H7 (cell line): Measurements from ENCODE around the gene ITGB3. TPM values are rescaled to one million over a fixed set of nuclear protein-coding genes. Genes with fewer than 3 reads are reported as not detected.

ENCODE experiments used
- DNase-seq: peaks from one replicate; pipeline ENCODE4 v3.0.0; 2012
- H3K27me3 ChIP-seq: 2 replicates; pipeline ENCODE4 v1.6.0; 2011; ENCODE audit warnings: mild to moderate bottlenecking, low read length; ENCODE audit not compliant: control insufficient read depth, insufficient read depth
- H3K36me3 ChIP-seq: replicated peaks from 2 replicates; pipeline ENCODE4 v1.5.1; 2011; ENCODE audit warnings: low read length; ENCODE audit not compliant: control insufficient read depth, insufficient read depth
- H3K4me3 ChIP-seq: 2 replicates; pipeline ENCODE4 v1.5.1; 2011; ENCODE audit warnings: low read depth, mild to moderate bottlenecking, control low read depth, low read length, moderate library complexity; ENCODE audit not compliant: insufficient read depth
- total RNA-seq: library from RNA; depleted of rRNA; stranded (reverse); fragments of >200 nt; shearing (Covaris generic); gene quantifications from 2 replicates; pipeline ENCODE4 v1.2.3, GENCODE V29; 2014

Gene ITGB3
- total RNA-seq, 1 experiment from 2014 or later = 0.35 TPM

DNA sequence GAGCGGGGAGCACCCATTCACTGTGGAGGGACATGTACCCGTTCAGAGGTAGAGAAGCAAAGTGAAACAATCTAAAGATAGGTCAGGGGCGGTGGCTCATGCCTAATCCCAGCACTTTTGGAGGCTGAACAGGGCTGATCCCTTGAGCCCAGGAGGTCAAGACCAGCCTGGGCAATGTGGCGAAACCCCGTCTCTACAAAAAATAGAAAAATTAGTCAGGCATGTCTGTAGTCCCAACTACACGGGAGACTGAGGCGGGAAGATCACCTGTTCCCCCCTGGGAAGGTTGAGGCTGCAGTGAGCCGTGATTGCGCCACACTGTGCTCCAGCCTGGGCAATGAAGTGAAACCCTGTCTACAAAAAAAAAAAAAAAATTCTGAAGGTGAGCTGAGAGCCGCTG is 22.8 kb upstream of the ITGB3 start:
- DNase-seq = no peak
- H3K27me3 ChIP-seq = no peaks in the 10 kb centered on the region
- no peaks in the 10 kb centered on the region for H3K36me3 ChIP-seq
- no peak overlapping the region for H3K4me3 ChIP-seq

DNA sequence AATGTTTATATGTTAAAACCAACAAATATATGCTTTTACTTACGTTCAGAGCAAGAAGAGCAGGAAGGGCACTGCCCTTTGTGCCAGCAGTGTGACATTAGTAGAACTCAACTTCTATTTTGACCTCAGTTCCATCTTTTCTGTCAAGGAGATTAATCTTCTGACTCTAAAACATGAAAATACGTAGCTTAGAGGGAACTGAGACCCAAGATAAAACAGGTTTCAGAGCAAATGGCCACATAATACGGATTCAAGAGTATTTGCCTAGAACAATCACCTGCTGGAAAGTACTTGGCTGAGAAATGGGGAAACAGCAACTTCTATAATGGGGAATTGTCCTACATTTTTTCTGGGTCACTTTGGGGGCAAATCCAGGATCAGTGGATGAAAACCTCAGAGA is 22.3 kb upstream of the ITGB3 start:
- H3K27me3 ChIP-seq = no peaks in the 10 kb centered on the region
- no peaks in the 10 kb centered on the region for H3K36me3 ChIP-seq
- DNase-seq = no peak
- H3K4me3 ChIP-seq = no peak overlapping the region

DNA sequence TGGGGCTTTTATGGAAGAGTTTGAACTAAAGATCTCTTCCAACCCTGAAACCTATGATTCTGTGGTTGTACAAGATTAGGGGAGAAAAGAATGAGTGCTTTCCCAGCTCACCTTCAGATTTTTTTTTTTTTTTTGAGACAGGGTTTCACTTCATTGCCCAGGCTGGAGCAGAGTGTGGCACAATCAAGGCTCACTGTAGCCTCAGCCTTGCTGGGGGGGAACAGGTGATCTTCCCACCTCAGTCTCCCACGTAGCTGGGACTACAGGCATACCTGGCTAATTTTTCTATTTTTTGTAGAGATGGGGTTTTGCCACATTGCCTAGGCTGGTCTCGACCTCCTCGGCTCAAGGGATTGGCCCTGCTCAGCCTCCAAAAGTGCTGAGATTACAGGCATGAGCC is 21.8 kb upstream of the ITGB3 start:
- Histone ChIP-seq H3K36me3 (no peaks in the 10 kb centered on the region), H3K27me3 (no peaks in the 10 kb centered on the region), H3K4me3 (no peak overlapping the region)
- DNase-seq = no peak

DNA sequence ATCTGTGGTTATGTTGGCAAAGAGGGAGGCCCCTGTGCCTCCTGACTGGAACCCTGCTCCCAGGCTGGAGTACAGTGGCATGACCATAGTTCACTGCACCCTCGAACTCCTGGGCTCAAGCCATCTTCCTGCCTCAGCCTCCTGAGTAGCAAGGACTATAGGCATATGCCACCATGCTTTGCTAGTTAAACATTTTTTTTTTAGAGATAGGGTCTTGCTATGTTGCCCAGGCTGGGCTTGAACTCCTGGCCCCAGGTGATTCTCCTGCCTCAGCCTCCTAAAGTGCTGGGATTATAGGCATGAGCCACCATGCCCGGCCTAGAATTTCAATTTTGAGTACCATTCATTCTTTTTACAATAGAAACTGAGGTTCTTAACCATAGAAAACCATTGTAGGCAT is 21.2 kb upstream of the ITGB3 start:
- H3K36me3 ChIP-seq = no peaks in the 10 kb centered on the region
- no peak for DNase-seq
- H3K4me3 ChIP-seq = no peak overlapping the region
- no peaks in the 10 kb centered on the region for H3K27me3 ChIP-seq

DNA sequence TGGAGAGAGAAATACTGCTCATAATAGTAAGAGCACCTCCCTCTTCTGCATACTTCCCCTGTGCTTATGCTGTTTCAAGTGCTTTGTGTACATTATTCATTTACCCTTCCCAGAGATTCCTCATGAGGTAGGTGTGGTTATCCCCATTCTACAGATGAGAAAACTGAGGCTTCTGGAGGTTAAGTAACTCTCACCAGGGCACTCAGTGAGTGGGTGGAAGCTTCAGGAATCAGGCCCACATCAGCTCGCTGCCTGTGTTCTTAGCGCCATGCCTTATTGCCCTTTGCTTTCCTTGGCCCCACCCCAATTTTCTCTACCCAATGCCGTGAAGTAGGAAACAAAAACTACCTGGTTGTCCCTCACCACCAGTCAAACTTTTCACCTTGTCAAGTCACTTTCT is 18.1 kb upstream of the ITGB3 start:
- Histone ChIP-seq H3K27me3 (no peaks in the 10 kb centered on the region), H3K4me3 (no peak overlapping the region), H3K36me3 (no peaks in the 10 kb centered on the region)
- no peak for DNase-seq

DNA sequence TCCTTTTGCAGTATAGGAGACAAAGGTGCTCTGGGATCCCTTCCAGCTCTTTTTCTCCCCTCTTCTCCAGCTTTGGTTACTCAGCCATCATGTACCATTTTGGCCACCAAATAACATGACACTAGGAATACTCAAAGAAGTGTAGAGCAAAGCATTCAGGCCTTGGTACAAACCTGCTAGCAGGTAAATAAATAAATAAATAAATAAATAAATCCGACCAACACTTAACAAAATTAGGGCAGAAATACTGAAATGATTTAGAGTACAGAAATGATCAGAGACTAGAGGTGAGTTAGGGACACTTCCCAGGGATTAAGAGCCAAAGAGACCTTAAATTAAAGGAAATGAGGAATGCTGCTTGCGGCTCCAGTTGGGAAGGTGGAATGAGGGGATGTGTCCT is 17.7 kb upstream of the ITGB3 start:
- Histone ChIP-seq H3K4me3 (no peak overlapping the region), H3K27me3 (no peaks in the 10 kb centered on the region), H3K36me3 (no peaks in the 10 kb centered on the region)
- DNase-seq = no peak

DNA sequence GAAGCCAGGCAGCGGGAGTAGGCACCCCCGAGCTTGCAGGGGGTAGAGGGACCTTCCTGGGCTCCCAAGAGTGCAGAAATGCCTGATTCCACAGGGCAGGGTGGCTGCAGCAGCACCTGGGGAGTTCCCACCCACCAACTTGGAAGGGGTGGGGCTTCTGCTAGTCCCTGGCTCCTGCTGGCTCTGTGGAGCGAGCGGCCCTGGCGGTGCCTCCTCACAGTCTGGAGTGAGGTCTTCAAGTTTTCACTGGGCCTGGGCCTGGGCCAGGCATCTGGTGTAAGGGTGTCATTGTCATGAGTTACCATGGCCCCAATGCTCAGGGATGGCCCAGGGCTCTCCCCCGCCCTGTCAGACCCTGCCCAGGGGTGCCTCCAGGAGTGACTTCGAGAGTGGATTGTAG is 15.8 kb upstream of the ITGB3 start:
- Histone ChIP-seq H3K27me3 (no peaks in the 10 kb centered on the region), H3K36me3 (no peaks in the 10 kb centered on the region), H3K4me3 (no peak overlapping the region)
- DNase-seq = no peak

DNA sequence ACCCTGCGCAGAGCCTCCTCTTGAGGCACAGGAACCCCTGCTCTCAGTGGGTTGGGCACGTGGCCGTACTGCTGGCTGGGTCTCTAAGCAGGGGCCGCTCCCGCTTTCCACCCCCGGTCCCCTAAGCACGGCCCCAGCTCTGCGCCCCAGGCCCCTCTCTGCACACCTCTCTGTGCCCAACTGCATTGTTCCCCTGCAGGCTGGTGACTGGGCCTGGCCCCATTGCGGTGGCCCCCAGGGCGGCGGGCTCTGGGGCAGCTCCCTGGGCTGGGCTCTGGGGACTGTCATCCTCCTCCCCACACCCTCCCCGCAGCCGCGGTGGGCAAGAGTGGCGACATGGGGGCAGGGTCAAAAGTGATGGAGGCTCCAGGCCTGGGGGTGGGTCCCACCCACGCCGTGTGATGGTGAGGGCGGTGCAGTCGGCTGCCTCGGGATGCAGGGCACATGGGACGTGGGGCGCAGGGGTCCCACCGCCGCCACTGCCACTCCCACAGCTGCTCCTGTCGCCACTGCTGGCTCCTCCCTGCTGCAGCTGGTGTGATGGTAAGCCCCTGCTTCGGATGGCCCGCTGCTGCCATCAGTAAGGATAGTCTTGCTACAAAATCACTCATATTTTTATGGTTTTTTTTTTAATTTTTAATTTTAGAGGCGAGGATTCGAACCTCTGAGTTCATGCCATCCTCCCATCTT is 15.2 kb upstream of the ITGB3 start:
- peak; percentile 51 for DNase-seq
- Histone ChIP-seq H3K36me3 (no peaks in the 10 kb centered on the region), H3K4me3 (no peak overlapping the region), H3K27me3 (no peaks in the 10 kb centered on the region; the same call in 1 of the 2 replicates)

DNA sequence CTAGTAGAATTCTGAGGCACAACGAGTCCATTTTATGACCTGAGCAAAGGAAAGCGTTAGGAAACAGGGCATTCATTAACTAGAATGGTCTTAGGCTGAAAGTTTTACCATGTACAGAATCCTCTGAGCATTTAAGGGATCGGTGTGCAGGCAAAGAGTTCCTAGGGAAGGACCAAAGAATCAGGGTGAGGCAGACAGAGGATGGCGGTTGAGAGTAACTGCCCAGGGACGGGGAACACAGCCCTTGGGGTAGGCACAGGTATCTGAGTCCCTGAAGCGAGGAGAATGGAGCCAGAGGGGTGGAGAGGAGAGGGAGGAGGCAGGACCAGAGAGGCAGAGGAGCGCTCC is 14.0 kb upstream of the ITGB3 start:
- no peak for DNase-seq
- no peaks in the 10 kb centered on the region for H3K36me3 ChIP-seq
- no peak overlapping the region for H3K4me3 ChIP-seq
- no peaks in the 10 kb centered on the region; the same call in 1 of the 2 replicates for H3K27me3 ChIP-seq

DNA sequence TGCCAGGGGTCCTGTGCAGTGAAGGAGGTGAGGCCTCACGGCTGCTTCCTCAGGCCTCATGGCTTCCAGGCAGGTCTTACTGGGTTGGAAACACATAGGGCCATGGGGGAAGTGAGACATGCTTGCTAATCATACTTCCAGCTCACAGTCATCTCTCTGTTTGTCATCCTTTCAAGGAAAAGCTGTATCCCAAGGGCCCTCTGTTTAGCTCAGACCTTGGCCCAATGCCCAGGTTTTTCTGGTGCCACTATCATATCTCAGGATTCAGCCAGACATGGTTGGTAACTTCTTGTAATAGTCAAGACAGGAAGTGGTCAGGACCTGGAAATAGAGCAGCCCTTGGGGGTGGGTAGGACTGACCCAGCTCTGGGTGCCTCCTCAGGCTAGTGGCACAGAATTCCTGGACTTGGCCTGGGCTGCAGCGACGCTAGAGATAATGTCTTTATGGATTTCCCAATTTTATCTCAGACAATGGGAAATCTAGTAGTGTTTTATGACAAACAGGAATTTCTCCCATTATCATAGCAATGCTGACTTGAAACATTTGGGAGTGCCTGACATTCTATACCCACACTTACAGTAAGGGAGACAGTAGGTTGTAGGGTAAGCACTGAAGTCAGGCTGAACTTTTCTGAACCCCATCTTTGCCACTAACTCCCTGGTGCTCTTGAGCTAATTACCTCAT is 13.5 kb upstream of the ITGB3 start:
- H3K27me3 ChIP-seq = no peaks in the 10 kb centered on the region; the same call in 1 of the 2 replicates
- no peaks in the 10 kb centered on the region for H3K36me3 ChIP-seq
- H3K4me3 ChIP-seq = no peak overlapping the region
- DNase-seq = no peak

DNA sequence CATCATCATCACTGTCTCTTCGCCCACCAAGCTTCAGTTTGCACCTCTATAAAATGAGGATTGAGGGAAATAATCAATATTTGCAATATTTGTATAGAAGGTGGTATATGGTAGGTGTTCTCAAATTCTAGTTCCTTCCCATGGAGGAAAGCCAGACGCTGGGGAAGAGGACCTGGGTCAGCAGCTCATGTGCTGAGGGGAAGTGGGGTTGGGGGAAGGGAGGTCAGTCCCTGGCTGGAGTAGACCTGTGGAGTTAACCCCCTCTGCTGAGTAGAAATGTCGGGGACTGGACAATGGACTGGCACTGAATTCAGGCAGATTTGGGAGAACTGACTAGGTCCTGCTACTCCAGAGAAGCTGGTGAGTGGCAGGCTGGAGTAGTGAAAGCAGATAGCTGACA is 12.8 kb upstream of the ITGB3 start:
- no peak for DNase-seq
- no peaks in the 10 kb centered on the region; the same call in 1 of the 2 replicates for H3K27me3 ChIP-seq
- no peaks in the 10 kb centered on the region for H3K36me3 ChIP-seq
- H3K4me3 ChIP-seq = no peak overlapping the region

DNA sequence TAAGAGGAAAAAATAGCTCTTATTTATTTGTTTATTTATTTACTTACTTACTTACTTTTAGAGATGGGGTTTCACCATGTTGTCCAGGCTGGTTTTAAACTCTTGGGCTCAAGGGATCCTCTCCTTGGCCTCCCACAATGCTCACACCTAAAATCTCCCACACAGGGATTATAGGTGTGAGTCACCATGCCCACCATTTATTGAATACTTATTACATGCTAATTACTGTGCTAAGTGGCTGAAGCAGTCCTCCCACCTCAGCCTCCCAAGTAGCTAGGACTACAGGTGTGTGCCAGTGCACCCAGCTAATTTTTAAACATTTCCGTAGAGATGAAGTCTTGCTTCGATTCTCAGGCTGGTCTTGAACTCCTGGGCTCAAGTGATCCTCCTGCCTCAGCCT is 11.0 kb upstream of the ITGB3 start:
- Histone ChIP-seq H3K4me3 (no peak overlapping the region), H3K36me3 (no peaks in the 10 kb centered on the region), H3K27me3 (no peaks in the 10 kb centered on the region; the same call in 1 of the 2 replicates)
- no peak for DNase-seq

DNA sequence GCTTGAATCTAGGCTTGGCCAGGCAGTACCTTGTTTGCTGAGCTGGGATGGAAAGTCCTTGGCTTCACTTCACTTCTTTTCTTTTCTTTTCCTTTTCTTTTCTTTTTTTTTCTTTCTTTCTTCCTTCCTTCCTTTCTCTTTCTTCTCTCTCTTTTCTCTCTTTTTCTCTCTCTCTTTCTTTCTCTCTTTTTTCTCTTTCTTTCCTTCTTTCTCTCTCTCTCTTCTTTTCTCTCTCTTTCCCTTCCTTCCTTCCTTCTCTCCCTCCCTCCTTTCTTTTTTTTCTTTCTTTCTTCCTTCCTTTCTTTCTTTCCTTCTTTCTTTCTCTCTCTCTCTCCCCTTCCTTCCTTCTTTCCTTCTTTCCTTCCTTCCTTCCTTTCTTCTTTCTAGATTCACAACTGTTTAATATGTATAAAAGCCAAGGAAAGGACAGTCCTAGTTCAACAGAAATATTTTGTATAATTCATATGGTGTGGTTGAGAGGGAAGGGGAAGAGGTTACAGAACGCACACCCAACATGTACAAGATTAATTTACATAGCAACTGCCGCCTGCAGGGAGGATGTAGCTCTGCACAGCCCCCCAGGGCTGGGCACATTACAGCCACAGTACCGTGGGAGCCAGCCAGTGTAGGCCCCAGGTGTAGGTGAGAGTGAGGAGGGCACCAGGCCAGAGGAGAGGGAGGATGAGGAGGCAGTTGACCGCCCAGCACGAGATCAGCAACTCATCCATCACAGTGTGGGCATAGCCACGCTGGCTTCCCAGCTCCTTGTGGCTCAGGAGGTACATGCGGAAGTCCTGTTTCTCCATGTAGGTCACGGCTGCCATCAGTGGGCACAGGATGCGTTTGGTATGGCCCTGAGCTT is 9.7 kb upstream of the ITGB3 start:
- H3K4me3 ChIP-seq = no peak overlapping the region
- no peaks in the 10 kb centered on the region; the same call in 1 of the 2 replicates for H3K27me3 ChIP-seq
- H3K36me3 ChIP-seq = no peaks in the 10 kb centered on the region
- no peak for DNase-seq

DNA sequence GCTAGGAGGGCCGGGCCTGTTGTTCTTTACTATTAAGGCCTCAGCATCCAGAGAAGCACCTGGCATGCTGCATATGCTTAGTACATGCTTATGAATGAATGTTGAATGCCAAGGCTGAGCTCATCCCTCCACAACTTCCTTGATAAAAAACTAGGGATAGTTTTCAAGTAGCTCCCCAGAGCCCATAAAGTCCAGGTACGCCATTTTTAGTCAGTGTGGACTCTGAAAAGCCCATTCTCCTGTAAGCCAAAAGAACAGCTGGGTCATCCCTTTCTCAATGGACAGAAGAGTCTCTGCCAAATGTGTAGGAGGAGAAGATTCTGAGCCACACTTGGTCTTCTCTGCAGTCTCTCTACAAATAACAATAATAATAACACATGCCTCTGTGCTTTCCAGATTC is 8.9 kb upstream of the ITGB3 start:
- Histone ChIP-seq H3K4me3 (no peak overlapping the region), H3K36me3 (no peaks in the 10 kb centered on the region), H3K27me3 (no peaks in the 10 kb centered on the region; the same call in 1 of the 2 replicates)
- DNase-seq = no peak

DNA sequence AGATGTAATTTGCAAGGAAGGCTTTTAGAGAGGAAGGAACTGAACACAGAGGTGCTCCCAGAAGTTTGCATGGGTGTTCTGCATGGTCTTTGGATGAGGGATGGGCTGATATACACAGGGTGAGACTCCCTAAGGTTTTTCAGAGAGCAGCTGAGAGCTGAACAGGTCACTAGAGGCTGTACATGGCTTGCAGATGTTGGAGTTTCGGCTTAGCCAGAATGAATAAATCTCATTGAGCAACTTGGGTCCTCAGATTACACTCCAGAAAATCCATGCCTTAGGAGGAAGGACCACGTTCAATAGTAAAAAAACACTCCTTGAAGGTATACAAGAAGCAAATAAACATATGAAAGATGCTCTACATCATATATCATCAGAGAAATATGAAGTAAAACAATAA is 7.5 kb upstream of the ITGB3 start:
- Histone ChIP-seq H3K4me3 (no peak overlapping the region), H3K36me3 (no peaks in the 10 kb centered on the region), H3K27me3 (no peaks in the 10 kb centered on the region; the same call in 1 of the 2 replicates)
- DNase-seq = no peak
